Skin epidermis (tissue), 12 donors: ENCODE measurements around the gene ATOH8.

Source experiments
- H3K27ac ChIP-seq, 21 experiments: fragments of 200-600 bp; sonication (generic) in 11 of 21; one replicate each; pipeline ENCODE4 v1.5.0; 2020; ENCODE audit warnings: mild to moderate bottlenecking in 3 of 21, inconsistent platforms in 2 of 21, moderate library complexity in 2 of 21
- H3K4me3 ChIP-seq, 7 experiments: fragments of 200-600 bp; sonication (generic) in 2 of 7; one replicate each; pipeline ENCODE4 v1.5.0; 2020; ENCODE audit warnings: inconsistent platforms in 2 of 7, mild to moderate bottlenecking in 2 of 7, moderate library complexity in 1 of 7

ATOH8 gene

DNA sequence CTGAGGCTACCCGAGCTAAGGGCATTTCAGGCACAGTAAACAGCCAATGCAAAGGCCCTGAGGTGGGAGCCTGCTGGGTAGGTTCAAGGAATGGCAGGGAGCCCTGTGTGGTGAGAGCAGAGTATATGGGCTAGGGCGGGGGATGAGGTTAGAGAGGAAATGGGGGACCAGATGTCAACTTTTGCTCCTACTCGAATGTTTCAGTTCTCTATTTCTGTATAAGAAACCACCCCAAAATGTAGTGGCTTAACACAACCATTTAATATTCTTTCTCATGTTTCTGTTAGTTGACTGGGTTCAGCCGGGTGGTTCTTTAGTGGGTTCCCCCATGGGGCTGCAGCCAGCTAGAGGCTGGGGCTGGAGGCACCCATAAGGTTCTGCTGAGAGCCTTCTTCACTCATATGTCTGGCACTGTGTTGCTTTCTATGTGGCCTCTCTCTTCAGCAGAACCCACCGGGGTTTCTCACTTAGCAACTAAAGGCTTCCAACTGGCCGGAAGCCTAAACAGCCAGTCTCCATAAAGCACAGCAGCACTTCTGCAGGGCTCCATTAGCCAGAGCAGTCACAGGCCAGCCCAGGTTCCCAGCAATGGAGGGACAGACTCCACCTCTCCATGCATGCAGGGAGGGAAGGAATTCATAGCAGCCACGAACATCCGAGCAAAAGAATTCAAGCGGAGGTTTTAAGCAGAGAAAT lies 5.6 kb upstream of the ATOH8 start:
- Histone ChIP-seq H3K4me3 (no peak overlapping the region), H3K27ac (no peak overlapping the region)

- Histone ChIP-seq H3K27ac (peak overlapping the region in 2 of 21 experiments; percentile 38 to 40), H3K4me3 (no peak overlapping the region)
Measured at GRCh38 chr2:85748985-85749875, 4.6 kb upstream of the ATOH8 start.

DNA sequence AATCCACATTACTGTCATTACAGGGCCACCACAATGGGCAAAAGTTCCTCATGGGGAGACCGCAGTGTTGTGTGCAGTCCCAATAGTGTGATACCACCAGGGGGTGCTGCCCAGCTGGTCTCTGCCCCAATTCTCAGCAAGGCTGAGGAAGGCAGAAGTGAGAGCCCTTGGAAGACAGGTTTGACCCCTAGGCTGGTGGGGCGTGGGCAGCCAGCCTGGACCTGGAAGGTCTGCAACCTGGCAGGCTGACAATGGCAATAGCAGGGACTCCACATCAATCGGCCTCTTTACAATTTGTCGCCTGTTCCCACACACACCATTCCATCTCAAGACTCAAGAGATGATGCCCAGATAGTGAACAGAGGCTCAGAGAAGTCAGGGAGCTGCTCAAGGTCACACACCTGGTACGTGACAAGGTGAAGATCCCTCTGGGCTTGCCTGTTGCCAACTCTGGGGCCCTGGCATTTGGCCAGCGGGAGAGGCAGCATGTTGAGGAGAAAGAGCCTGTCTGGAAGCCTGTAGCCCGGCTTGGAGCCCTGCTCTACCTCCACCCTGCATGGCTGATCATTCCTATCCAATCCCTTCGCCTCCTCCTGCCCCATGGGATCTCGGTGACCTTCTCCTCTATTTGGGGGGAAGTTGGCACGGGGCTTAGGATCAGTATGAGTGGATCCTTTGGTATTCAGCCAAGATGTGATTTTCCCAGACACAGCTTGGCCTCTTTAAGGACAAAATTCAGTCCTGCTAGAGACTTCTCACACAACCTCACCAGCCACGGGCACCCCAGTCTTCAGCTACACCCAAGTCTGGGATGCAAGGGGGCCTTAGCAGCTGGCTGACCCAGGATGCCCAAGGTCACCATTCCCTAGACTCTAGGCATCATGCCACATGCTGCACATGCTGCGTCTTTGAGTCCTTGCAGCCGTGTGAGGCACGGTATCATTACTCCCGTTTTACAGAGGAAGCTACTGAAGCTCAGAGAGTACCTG lies 2.9 kb upstream of the ATOH8 start:
- peak overlapping the region in 1 of 21 experiments; percentile 6 for H3K27ac ChIP-seq

DNA sequence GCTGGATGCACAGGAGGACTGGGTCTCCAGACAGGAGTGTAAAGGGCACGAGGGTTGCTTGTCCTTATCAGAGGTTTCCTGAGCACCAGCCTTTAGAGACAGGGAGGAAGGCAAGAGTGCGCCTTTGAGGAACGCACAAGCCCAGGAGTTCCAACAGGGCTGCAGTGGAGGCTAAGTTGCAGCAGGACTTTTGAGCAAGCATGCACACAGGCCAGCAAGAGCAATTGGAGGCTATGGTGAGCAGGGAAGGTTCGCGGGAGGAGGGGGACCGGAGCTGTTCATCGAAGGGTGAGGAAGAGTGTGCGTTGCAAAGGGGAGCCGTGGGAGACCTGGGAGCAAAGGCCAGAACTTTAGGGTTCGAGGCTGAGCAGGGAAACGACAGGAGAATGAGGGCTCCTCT lies 2.2 kb upstream of the ATOH8 start:
- Histone ChIP-seq H3K4me3 (no peak overlapping the region), H3K27ac (peak overlapping the region in 1 of 21 experiments; percentile 6)

More for the DNA sequence above, 2.9 kb upstream of the ATOH8 start:
- H3K4me3 ChIP-seq = no peak overlapping the region

DNA sequence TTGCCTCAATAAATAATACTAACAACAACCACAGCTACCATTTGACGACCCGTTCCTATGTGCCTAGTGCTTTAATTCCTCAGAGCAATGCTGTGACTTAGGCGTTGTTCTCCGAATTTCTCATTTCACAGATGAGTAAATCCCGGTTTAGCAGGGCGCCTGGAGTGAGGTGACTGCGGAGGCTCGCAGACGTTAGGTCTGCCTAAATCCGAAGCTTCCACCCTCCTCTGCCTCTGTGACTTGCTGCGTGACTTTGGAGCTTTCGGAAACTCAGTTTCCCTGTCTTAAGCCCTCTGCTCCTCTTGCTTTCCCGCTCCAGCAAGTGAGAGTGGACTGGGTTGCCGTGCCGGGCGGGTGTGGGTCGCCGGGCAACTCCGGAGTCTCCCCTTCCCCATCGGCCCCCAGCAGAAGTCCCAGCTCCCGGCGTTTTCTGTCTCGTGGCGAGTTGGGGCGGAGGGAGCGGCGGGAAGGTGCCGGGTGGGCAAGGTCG lies 711 bp upstream of the ATOH8 start:
- peak overlapping the region in 10 of 21 experiments; percentile 1 to 92 (median 56) for H3K27ac ChIP-seq
- H3K4me3 ChIP-seq = peak overlapping the region in 6 of 7 experiments; percentile 37 to 55 (median 46)

GRCh38 chr2:85754313-85755095 lies 713 bp downstream of the ATOH8 start:
- H3K4me3 ChIP-seq = peak overlapping the region; percentile 37 to 55 (median 45)
- H3K27ac ChIP-seq = peak overlapping the region in 15 of 21 experiments; percentile 1 to 92 (median 49)

GRCh38 chr2:85755122-85756027 lies 1.6 kb downstream of the ATOH8 start:
- Histone ChIP-seq H3K4me3 (peak overlapping the region; percentile 37 to 55 (median 45)), H3K27ac (peak overlapping the region in 8 of 21 experiments; percentile 9 to 92 (median 55))

DNA sequence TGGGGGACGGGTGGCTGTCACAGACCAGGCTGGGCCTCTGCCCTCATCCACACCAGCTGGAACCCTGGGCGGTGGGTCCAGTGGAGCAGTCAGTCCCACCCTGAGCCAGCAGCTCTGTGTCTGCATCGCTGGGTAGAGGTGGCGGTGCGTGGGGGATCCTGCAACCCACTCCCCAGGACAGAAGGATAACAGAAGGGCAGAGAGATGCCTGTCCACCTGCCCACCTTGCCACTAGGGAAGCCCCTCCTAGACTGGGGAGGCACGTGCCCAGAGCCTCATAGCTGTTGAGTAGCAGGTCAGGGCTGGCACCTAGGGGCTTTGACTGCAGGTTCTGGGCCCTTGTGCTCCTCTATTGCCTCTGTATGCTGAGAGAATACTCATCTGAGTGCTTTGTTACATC lies 2.4 kb downstream of the ATOH8 start:
- peak overlapping the region in 2 of 21 experiments; percentile 18 to 46 for H3K27ac ChIP-seq

GRCh38 chr2:85756822-85757435 lies 3.1 kb downstream of the ATOH8 start:
- peak overlapping the region in 1 of 21 experiments; percentile 2 for H3K27ac ChIP-seq
- H3K4me3 ChIP-seq = no peak overlapping the region

More for the DNA sequence above, 2.4 kb downstream of the ATOH8 start:
- peak overlapping the region in 3 of 7 experiments; percentile 41 to 55 (median 51) for H3K4me3 ChIP-seq

DNA sequence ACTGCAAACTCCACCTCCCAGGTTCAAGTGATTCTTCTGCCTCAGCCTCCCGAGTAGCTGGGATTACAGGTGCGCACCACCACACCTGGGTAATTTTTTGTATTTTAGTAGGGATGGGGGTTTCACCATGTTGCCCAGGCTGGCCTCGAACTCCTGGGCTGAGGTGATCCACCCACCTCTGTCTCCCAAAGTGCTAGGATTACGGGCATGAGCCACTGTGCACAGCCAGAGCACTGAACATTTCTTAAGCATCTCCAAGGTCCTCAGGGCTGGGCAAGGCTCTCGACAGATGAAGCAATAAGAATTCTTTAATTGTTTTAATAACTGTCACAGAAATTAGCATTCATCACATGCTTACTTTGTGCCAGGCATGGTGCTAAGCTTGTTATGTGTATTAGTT lies 4.1 kb downstream of the ATOH8 start:
- H3K27ac ChIP-seq = no peak overlapping the region
- no peak overlapping the region for H3K4me3 ChIP-seq

DNA sequence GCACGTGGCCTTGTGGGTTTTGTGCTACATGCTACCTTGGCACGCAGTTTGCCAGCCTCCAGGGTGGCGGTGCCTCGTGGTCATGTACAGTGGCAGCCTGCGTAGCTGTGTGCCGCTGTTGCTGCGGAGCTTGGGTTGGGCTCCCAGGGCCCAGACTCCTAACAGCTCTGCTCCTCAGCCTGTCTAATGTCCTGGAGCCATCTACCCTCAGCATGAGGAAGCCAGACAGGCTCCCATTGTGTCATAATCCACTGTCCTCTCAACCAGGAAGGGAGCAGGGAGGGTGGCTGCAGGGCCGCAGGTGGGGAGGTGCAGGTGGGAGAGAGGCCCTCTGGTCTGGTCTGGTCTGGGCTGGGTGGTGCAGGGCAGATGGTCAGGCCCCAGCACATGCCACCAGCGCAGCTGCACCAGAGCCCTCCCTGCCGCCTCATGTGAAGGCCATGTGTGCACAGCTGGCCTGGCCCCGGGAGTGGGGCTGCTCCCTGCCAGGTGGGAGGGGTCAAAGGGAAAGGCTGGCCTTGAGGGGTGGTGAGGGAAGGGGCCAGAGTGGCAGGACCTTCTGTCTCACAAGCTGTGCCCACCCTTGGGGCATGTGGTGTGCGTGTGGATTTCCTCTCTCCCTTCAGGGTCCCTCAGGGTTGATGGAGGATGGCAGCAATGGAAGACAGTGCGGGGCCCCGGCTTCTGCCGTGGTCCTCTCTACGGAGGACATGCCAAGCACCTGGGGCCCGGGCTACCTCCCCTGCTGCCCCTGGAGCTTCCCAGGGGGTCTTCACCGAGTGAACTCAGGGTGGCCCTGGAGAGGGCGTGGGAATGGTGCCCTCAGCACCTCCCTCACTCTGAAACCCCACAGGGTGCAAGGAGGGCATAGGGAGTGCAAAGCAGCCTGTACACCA lies 4.8 kb downstream of the ATOH8 start:
- no peak overlapping the region for H3K4me3 ChIP-seq
- no peak overlapping the region for H3K27ac ChIP-seq

- no peak overlapping the region for H3K4me3 ChIP-seq
- no peak overlapping the region for H3K27ac ChIP-seq
Measured at GRCh38 chr2:85759257-85759613, 5.4 kb downstream of the ATOH8 start.

DNA sequence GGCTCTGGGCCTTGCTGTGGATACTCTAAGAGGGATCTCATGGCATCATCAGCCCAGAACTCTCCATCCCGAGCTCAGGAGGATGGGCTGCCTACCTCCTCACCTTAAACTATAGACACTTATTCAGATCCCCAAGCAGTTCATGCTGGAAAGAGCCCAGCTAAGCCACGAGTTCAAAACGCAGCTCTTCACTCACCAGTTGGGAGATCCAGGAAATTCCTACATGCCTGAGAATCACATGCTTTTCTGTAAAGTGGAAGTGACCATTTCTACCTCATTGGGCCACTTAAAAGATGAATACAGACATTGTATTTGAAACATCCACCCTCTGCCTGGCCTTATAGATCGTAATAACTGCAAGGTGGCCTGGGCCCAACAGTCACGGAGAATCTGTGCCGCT lies 6.6 kb downstream of the ATOH8 start:
- Histone ChIP-seq H3K27ac (no peak overlapping the region), H3K4me3 (no peak overlapping the region)

DNA sequence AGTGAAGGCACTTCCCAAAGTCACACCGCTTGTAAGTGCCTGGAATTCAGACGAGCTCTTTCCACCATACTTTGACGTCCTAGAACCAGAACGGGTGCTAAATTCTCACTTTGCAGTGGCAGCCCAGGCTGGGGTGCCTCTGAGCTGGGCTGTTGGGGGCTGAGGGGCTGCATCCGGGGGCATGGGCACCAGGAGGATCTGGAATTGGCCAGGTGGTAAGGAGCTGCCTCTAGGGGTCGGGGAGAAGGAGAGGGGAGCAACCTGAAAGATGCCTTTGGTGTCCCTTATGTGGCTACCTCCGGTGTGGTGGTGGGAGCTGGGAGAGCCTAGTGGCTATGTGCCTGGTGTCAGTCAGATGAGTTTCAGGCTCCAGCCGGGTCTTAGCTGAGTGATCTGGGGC lies 7.1 kb downstream of the ATOH8 start:
- H3K27ac ChIP-seq = no peak overlapping the region
- no peak overlapping the region for H3K4me3 ChIP-seq

DNA sequence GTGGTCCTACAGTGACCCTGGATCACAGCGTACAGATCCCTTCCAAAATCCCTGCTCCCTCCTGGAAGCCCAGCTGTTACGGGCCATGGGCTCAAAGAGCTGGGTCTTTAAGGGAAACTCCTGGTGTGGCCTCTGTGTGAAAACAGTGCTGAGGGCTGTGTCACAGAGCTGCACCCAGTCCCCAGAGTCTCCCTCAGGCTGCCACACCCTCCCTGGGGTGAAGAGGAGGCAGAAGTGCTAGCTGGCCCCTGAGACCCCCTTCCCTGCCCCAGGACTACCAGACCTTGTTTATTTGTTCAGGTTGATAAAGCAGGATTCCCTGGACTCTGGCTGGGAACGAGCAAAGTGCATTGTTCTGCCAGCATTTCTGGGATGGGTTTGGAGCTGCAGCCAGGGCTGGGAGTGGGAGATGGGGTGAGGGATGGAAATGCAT lies 7.7 kb downstream of the ATOH8 start:
- Histone ChIP-seq H3K4me3 (no peak overlapping the region), H3K27ac (no peak overlapping the region)

- no peak overlapping the region for H3K27ac ChIP-seq
Measured at GRCh38 chr2:85761946-85762345, 8.2 kb downstream of the ATOH8 start.

More at GRCh38 chr2:85761946-85762345, 8.2 kb downstream of the ATOH8 start:
- H3K4me3 ChIP-seq = no peak overlapping the region
